Suprapubic skin (tissue), 3 donors: ENCODE results near the gene PPA1.

Source experiments
- POLR2A ChIP-seq, 2 donors: fragments of 450-650 bp; IDR thresholded peaks; one replicate each; pipeline ENCODE4 v1.6.1; 2017; ENCODE audit warnings: antibody characterized with exemption in 2 of 2, mild to moderate bottlenecking in 2 of 2, moderate library complexity in 2 of 2
- TF ChIP-seq, protein P1 (sequence below), 2 donors: fragments of 200-600 bp in 1 of 2; fragments of 450-650 bp in 1 of 2; sonication (generic) in 1 of 2; IDR thresholded peaks; one replicate each; pipeline ENCODE4 v1.5.1; 2016 to 2019; ENCODE audit warnings: antibody characterized with exemption in 2 of 2, mild to moderate bottlenecking in 1 of 2, moderate library complexity in 1 of 2

- TF ChIP-seq POLR2A (IDR thresholded peaks at IDR 0.05), result no peak
- TF ChIP-seq, protein P1, sequence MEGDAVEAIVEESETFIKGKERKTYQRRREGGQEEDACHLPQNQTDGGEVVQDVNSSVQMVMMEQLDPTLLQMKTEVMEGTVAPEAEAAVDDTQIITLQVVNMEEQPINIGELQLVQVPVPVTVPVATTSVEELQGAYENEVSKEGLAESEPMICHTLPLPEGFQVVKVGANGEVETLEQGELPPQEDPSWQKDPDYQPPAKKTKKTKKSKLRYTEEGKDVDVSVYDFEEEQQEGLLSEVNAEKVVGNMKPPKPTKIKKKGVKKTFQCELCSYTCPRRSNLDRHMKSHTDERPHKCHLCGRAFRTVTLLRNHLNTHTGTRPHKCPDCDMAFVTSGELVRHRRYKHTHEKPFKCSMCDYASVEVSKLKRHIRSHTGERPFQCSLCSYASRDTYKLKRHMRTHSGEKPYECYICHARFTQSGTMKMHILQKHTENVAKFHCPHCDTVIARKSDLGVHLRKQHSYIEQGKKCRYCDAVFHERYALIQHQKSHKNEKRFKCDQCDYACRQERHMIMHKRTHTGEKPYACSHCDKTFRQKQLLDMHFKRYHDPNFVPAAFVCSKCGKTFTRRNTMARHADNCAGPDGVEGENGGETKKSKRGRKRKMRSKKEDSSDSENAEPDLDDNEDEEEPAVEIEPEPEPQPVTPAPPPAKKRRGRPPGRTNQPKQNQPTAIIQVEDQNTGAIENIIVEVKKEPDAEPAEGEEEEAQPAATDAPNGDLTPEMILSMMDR (IDR thresholded peaks at IDR 0.05), result no peak
Measured at GRCh38 chr10:70233939-70234300, 691 bp upstream of the PPA1 start.
